Lower leg skin (tissue), 4 donors: ENCODE data around the gene EMX2. TPM values are rescaled to one million over a fixed set of nuclear protein-coding genes. Genes with fewer than 3 reads are reported as not detected.

Experiments used
- DNase-seq, 2 donors: peaks; one replicate each; pipeline ENCODE4 v3.0.0-alpha.2; 2019; ENCODE audit warnings: low spot score in 2 of 2
- H3K4me3 ChIP-seq: fragments of 200-600 bp; sonication (generic); 2 replicates; pipeline ENCODE4 v1.5.1; 2017; ENCODE audit warnings: mild to moderate bottlenecking, low read depth; ENCODE audit not compliant: poor library complexity, severe bottlenecking
- POLR2A ChIP-seq, 2 donors: fragments of 450-650 bp; IDR thresholded peaks; one replicate each; pipeline ENCODE4 v1.6.1; 2016 to 2017; ENCODE audit warnings: antibody characterized with exemption in 2 of 2, mild to moderate bottlenecking in 1 of 2, moderate library complexity in 1 of 2
- WGBS, 2 donors: methylation state at CpG; one replicate each; pipeline ENCODE4 v1.1.5; 2018; 5-methylcytosine and 5-hydroxymethylcytosine counted together
- intact Hi-C: fragments of 100-400 bp; cut with DNase I; formaldehyde crosslinking; loops from one replicate; pipeline ENCODE4 v1.15.0; 2023; ENCODE audit warnings: low total_unique reads
- total RNA-seq, 4 donors: library from RNA; depleted of rRNA; stranded (reverse); fragments of >200 nt; gene quantifications; one replicate each; pipeline ENCODE4 v1.1.0, GENCODE V29; 2016
- TF ChIP-seq, protein P1 (sequence below), 3 donors: fragments of 450-650 bp; IDR thresholded peaks; one replicate each; pipeline ENCODE4 v1.5.1; 2016; ENCODE audit warnings: antibody characterized with exemption in 3 of 3, mild to moderate bottlenecking in 3 of 3, moderate library complexity in 2 of 3

EMX2 gene
- total RNA-seq, 4 donors from 2014 or later, result 3.7 to 10.4 (median 7.2) TPM

DNA sequence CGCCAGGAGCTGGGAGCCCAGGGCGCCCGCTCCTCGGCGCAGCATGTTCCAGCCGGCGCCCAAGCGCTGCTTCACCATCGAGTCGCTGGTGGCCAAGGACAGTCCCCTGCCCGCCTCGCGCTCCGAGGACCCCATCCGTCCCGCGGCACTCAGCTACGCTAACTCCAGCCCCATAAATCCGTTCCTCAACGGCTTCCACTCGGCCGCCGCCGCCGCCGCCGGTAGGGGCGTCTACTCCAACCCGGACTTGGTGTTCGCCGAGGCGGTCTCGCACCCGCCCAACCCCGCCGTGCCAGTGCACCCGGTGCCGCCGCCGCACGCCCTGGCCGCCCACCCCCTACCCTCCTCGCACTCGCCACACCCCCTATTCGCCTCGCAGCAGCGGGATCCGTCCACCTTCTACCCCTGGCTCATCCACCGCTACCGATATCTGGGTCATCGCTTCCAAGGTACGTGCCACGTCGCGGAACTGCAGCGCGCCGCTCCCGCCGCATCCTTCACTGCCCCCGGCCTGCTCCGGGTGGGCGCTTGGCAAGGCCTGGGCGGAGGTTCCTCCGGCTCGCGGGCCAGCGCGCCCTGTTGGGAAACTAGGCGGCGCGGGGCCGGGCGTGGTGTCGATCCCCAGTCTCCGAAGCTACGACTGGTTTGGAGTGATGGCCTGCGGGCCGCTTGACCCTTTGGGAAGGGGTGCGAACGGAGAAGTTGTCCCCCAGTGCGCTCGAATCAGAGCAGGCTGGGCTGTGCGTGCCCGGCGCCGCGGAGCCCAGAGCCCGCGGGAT, 868 bp downstream of the EMX2 start:
- TF ChIP-seq POLR2A (IDR thresholded peaks at IDR 0.05), result no peak
- TF ChIP-seq, protein P1, sequence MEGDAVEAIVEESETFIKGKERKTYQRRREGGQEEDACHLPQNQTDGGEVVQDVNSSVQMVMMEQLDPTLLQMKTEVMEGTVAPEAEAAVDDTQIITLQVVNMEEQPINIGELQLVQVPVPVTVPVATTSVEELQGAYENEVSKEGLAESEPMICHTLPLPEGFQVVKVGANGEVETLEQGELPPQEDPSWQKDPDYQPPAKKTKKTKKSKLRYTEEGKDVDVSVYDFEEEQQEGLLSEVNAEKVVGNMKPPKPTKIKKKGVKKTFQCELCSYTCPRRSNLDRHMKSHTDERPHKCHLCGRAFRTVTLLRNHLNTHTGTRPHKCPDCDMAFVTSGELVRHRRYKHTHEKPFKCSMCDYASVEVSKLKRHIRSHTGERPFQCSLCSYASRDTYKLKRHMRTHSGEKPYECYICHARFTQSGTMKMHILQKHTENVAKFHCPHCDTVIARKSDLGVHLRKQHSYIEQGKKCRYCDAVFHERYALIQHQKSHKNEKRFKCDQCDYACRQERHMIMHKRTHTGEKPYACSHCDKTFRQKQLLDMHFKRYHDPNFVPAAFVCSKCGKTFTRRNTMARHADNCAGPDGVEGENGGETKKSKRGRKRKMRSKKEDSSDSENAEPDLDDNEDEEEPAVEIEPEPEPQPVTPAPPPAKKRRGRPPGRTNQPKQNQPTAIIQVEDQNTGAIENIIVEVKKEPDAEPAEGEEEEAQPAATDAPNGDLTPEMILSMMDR (IDR thresholded peaks at IDR 0.05), result no peak
- 1% methylated on average over 31 to 69 of the region's 90 CpGs for WGBS, 2 donors
- H3K4me3 ChIP-seq, result peak overlapping the region; percentile 64
- intact Hi-C loops, result loop anchor here (10.0 kb wide), 1 partner anchor 211 kb away; no protein-coding TSS in a partner anchor
- peak; percentile 29 to 88 for DNase-seq

DNA sequence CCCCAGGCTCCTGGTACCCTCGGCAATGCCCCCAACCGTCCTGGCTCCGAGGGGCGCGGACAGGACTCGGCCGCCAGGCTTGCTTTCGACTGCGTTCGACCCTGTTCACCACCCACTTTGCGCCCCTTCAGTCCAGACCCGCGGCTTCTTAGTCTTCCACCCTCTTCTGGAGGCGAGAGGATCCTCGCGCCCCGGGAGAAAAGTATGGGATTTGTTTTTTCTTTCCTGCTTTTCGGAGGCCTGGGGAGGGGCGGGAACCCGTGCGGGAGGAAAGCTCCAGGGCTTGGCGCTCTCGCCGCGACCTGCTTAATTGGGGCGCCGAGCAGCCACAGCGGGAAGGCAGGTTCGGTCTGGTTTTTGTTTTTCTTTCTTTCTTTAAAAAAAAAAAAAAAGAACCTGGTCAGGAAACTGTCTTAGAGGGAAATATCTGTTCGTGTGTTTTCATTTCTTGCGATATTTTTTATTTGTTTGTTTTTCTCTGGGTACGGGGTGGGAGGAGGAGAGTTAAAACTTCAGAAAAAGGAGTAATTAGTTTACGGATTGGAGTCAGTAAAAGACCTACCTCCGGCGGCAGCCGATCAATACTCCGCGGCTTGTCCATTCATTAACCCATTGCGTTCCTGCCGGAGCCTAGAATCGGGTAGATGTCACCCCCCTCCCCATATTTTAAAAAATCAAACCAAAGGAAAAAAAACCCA, 1.6 kb downstream of the EMX2 start:
- WGBS, 2 donors, result 1 to 2% methylated on average over 40 to 41 of the region's 41 CpGs
- DNase-seq, result peak in 1 of 2 donors; percentile 61
- peak overlapping the region; percentile 64 for H3K4me3 ChIP-seq
- TF ChIP-seq POLR2A (IDR thresholded peaks at IDR 0.05), result no peak
- TF ChIP-seq, protein P1 (IDR thresholded peaks at IDR 0.05), result no peak
- intact Hi-C loops, result loop anchor here (10.0 kb wide), 1 partner anchor 211 kb away; no protein-coding TSS in a partner anchor

DNA sequence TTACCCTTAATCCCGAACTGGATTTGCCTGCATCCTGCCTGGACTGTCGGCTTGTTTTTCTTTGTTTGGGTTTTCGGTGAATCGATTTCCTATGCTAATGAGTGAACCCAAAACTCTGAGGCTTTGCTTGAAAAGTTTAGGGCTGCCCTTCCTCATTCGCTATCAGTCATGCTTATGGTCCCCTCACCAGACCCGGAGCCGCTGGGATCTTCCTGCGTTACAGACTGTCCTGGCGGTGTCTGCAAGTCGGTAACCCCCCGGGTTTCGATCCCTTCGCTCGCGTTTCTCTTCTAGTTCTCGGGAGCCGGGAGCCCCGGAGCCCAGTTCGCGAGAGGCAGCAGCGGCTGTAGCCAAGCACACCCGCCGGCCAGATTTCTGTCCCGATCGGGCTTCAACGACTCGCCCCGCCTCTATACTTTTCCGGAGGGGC, 2.2 kb downstream of the EMX2 start:
- DNase-seq, result peak; percentile 20 to 86
- peak overlapping the region; percentile 64 for H3K4me3 ChIP-seq
- WGBS, 2 donors, result 1 to 2% methylated on average over 29 of the region's 29 CpGs
- no peak for TF ChIP-seq POLR2A (IDR thresholded peaks at IDR 0.05)
- TF ChIP-seq, protein P1 (IDR thresholded peaks at IDR 0.05), result no peak
- intact Hi-C loops, result loop anchor here (10.0 kb wide), 1 partner anchor 210 kb away; no protein-coding TSS in a partner anchor

DNA sequence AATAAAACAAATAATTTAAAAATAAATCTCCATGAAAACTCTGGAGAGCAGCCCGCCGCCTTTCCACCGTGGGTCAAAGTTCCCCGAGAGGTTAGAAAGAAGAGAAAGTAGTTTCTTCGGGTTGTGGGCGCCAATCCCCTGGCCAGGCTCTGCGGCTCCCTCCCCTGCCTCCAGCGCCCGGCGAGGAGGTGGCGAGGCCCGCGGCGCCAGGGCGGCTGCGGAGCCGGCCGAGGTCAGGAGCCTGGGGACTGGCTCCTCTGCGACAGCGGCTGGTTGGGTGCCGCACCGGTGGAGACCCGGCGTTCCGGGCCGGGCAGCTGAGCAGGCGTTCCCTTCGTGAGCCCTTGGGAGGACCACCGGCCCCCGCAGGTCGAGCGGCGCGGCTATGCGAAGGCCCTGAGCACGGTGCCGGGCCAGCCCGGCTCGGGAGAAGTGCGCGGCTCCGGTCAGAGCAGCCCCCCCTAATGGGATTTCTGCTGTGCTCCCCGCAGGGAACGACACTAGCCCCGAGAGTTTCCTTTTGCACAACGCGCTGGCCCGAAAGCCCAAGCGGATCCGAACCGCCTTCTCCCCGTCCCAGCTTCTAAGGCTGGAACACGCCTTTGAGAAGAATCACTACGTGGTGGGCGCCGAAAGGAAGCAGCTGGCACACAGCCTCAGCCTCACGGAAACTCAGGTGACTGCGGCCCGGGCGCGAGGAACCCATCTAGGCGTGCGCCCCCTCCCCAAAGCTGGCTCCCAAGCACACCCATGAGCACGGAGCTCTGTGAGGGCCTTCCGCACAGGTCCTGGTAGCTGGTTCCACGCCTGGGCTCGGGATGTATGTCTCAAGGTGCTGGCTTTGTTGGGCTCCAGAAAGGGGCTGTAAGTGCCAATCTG, 2.8 kb downstream of the EMX2 start:
- TF ChIP-seq, protein P1 (IDR thresholded peaks at IDR 0.05), result no peak
- no peak for TF ChIP-seq POLR2A (IDR thresholded peaks at IDR 0.05)
- peak in 1 of 2 donors; percentile 86 for DNase-seq
- intact Hi-C loops, result loop anchor here (10.0 kb wide), 1 partner anchor 209 kb away; no protein-coding TSS in a partner anchor
- peak overlapping the region; percentile 64 for H3K4me3 ChIP-seq
- 10 to 22% methylated on average over 42 to 51 of the region's 67 CpGs for WGBS, 2 donors

DNA sequence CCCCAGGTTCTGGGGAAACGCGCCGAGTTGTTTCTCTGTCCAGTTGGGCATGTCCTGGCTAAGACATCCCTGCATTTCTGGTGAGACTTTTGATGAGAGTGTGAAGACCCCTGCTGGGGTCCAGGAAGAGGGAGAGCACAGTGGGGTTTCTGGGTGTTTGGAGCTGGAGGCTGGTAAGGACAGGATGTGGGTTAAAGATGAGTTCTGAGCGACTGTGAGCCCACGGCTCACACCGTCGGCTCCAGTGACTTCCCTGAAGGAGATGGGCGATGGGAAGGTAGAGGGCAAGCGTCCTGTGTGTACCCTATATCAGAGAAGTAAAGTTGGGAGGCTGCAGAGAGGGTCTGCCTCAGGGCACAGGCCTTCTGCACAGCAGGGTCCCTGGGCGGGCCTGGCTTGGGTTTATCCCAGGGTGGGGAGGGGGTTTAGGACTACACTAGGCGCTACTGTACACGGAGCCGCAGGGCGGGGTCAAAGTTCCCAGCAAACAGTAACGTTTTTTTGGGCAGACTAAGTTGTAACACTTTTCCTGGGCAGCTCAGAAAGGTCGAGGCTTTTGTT, 3.6 kb downstream of the EMX2 start:
- intact Hi-C loops, result loop anchor here (10.0 kb wide), 1 partner anchor 209 kb away; no protein-coding TSS in a partner anchor
- WGBS, 2 donors, result 41 to 42% methylated on average over 16 of the region's 16 CpGs
- peak in 1 of 2 donors; percentile 76 for DNase-seq
- TF ChIP-seq, protein P1 (IDR thresholded peaks at IDR 0.05), result no peak
- TF ChIP-seq POLR2A (IDR thresholded peaks at IDR 0.05), result no peak
- H3K4me3 ChIP-seq, result peak overlapping the region; percentile 64
